HepG2 (cell line): ENCODE results near the gene CCDC136. TPM values are rescaled to one million over a fixed set of nuclear protein-coding genes. Genes with fewer than 3 reads are reported as not detected.

Experiments
- ATAC-seq: fragments of 200-7000 bp; cut with Tn5 transposase; 3 replicates; pipeline ENCODE4 v1.9.1; 2020; ENCODE audit warnings: mild to moderate bottlenecking, moderate library complexity
- BruUV-seq: library from RNA; stranded (reverse); fragments of 400-500 nt; replicated peaks from 2 replicates; lab custom pipeline; 2021; lab: Mats Ljungman, UMichigan
- CTCF ChIA-PET: fragments of 300-600 bp; formaldehyde crosslinking; extraction: SDS; loops from one replicate; lab custom pipeline; 2021; ENCODE audit warnings: low total read pairs, inconsistent platforms, low intra/inter-chr PET ratio; lab: Yijun Ruan, JAX
- POLR2A ChIA-PET: fragments of 350-600 bp; sonication (Branson Sonifier 250); formaldehyde crosslinking; loops from one replicate; lab custom pipeline; 2020; ENCODE audit warnings: antibody characterized with exemption, inconsistent platforms; lab: Yijun Ruan, JAX
- DNase-seq: peaks from one replicate; pipeline ENCODE4 v3.0.0-alpha.2; 2015; ENCODE audit warnings: low spot score
- FAIRE-seq: peaks from 3 replicates; lab custom pipeline; 2011; peaks lifted over from hg19 to GRCh38; lab: Jason Lieb, UNC
- H2AFZ ChIP-seq: one replicate; pipeline ENCODE4 v1.6.1; 2011; ENCODE audit warnings: low read length, inconsistent platforms
- H3K27ac ChIP-seq: fragments of 300-600 bp; 3 replicates; pipeline ENCODE4 v1.8.0; 2011; ENCODE audit warnings: mixed run types, mild to moderate bottlenecking, mixed read lengths, low read length, inconsistent platforms; ENCODE audit not compliant: insufficient read depth; ENCODE audit errors: extremely low read length
- H3K27me3 ChIP-seq, 2 experiments: fragments of 200-600 bp in 1 of 2; 2 replicates in 1 of 2; 3 replicates in 1 of 2; pipeline versions ENCODE4 v1.6.0 to v1.8.0; 2011; ENCODE audit warnings: low read length in 2 of 2, mild to moderate bottlenecking in 2 of 2, moderate library complexity in 2 of 2, inconsistent platforms in 1 of 2; ENCODE audit not compliant: insufficient read depth in 2 of 2, control insufficient read depth in 1 of 2
- H3K36me3 ChIP-seq, 2 experiments: fragments of 200-600 bp in 1 of 2; replicated peaks in 1 of 2; 2 replicates in 1 of 2; 3 replicates in 1 of 2; pipeline versions ENCODE4 v1.5.1 to v1.8.0; 2011; ENCODE audit warnings: low read length in 2 of 2, inconsistent platforms in 1 of 2; ENCODE audit not compliant: insufficient read depth in 2 of 2, control insufficient read depth in 1 of 2
- H3K4me1 ChIP-seq: 2 replicates; pipeline ENCODE4 v1.5.1; 2012; ENCODE audit warnings: low read length, inconsistent platforms; ENCODE audit not compliant: insufficient read depth
- H3K4me2 ChIP-seq: 2 replicates; pipeline ENCODE4 v1.6.0; 2011; ENCODE audit warnings: low read depth, low read length, inconsistent platforms
- H3K4me3 ChIP-seq, 3 experiments: fragments of 200-600 bp in 1 of 3; sonication (generic), shearing (Covaris generic) in 1 of 3; replicated peaks in 1 of 3; 2 replicates each; pipeline ENCODE4 v1.5.1; 2011 to 2016; ENCODE audit warnings: low read length in 3 of 3, inconsistent platforms in 2 of 3, low read depth in 2 of 3, mild to moderate bottlenecking in 2 of 3, control low read depth in 1 of 3, mixed read lengths in 1 of 3; ENCODE audit not compliant: insufficient read depth in 1 of 3
- H3K79me2 ChIP-seq: one replicate; pipeline ENCODE4 v1.6.1; 2011; ENCODE audit warnings: low read length, inconsistent platforms; ENCODE audit not compliant: insufficient read depth
- H3K9ac ChIP-seq: 2 replicates; pipeline ENCODE4 v1.6.0; 2011; ENCODE audit warnings: mild to moderate bottlenecking, low read depth, low read length, inconsistent platforms; ENCODE audit not compliant: insufficient read depth
- H3K9me3 ChIP-seq: 2 replicates; pipeline ENCODE4 v1.5.1; 2012; ENCODE audit warnings: mild to moderate bottlenecking, low read length
- H4K20me1 ChIP-seq: 2 replicates; pipeline ENCODE4 v1.6.0; 2011; ENCODE audit warnings: inconsistent platforms, mild to moderate bottlenecking, low read length, moderate library complexity; ENCODE audit not compliant: insufficient read depth
- ADNP ChIP-seq: sonication (generic); formaldehyde crosslinking; IDR thresholded peaks from 2 replicates; pipeline ENCODE4 v1.4.0; 2020; ENCODE audit warnings: missing genetic modification reagents
- ARID5B ChIP-seq: IDR thresholded peaks from 2 replicates; pipeline ENCODE4 v1.4.0; 2020; ENCODE audit warnings: mild to moderate bottlenecking, missing genetic modification reagents
- FOXK2 ChIP-seq: fragments of 450-650 bp; IDR thresholded peaks from 2 replicates; pipeline ENCODE4 v1.6.1; 2016
- NFE2L2 ChIP-seq: fragments of 150-350 bp; IDR thresholded peaks from 2 replicates; pipeline ENCODE4 v1.6.1; 2014; ENCODE audit warnings: low read length
- NR2F1 ChIP-seq, 2 experiments: fragments of 450-650 bp in 1 of 2; formaldehyde crosslinking in 1 of 2; IDR thresholded peaks; 2 replicates each; pipeline versions ENCODE4 v1.5.0 to v1.6.1; 2016 to 2020; ENCODE audit warnings: mild to moderate bottlenecking in 1 of 2, missing compliant biosample characterization in 1 of 2, missing genetic modification reagents in 1 of 2, moderate library complexity in 1 of 2
- NR2F2 ChIP-seq: IDR thresholded peaks from 2 replicates; pipeline ENCODE4 v1.6.1; 2012; ENCODE audit warnings: low read depth, inconsistent platforms, borderline replicate concordance
- NR2F6 ChIP-seq, 2 experiments: IDR thresholded peaks; 2 replicates each; pipeline ENCODE4 v1.6.1; 2016; ENCODE audit warnings: antibody characterized with exemption in 1 of 2, mild to moderate bottlenecking in 1 of 2
- RARA ChIP-seq: IDR thresholded peaks from 2 replicates; pipeline ENCODE4 v1.6.1; 2016; ENCODE audit warnings: missing genetic modification reagents, missing compliant biosample characterization
- RELA ChIP-seq: sonication (generic); formaldehyde crosslinking; IDR thresholded peaks from 2 replicates; pipeline ENCODE4 v1.4.0; 2020; ENCODE audit warnings: missing genetic modification reagents
- SALL1 ChIP-seq: sonication (generic); formaldehyde crosslinking; IDR thresholded peaks from 2 replicates; pipeline ENCODE4 v1.8.0; 2022; ENCODE audit warnings: mild to moderate bottlenecking, missing genetic modification reagents
- TAF15 ChIP-seq: fragments of 200-400 bp; formaldehyde crosslinking; IDR thresholded peaks from one replicate; pipeline ENCODE4 v1.6.1; 2018; ENCODE audit warnings: mild to moderate bottlenecking, low read depth, low read length; ENCODE audit not compliant: poor library complexity, severe bottlenecking
- U2AF2 ChIP-seq: fragments of 200-400 bp; formaldehyde crosslinking; IDR thresholded peaks from 2 replicates; pipeline ENCODE4 v1.6.1; 2017; ENCODE audit warnings: low read depth, mild to moderate bottlenecking, low read length
- ZEB1 ChIP-seq: IDR thresholded peaks from 2 replicates; pipeline ENCODE4 v1.6.1; 2012; ENCODE audit warnings: mild to moderate bottlenecking, low read depth, inconsistent platforms; ENCODE audit not compliant: insufficient replicate concordance
- WGBS: methylation state at CpG from one replicate; pipeline ENCODE4 v1.1.6; 2017; ENCODE audit warnings: low lambda C conversion rate; 5-methylcytosine and 5-hydroxymethylcytosine counted together
- in situ Hi-C: cut with HindIII; loops from 2 replicates; pipeline ENCODE4 v1.10.0; 2017; ENCODE audit warnings: low pct_unique_long_range_greater_than_20kb; ENCODE audit not compliant: extremely low pct_ligation_motif_present
- intact Hi-C: fragments of 100-400 bp; cut with micrococcal nuclease; formaldehyde crosslinking; loops from one replicate; pipeline ENCODE4 v1.10.0; 2022; ENCODE audit not compliant: unreplicated experiment
- polyA plus RNA-seq, 8 experiments: library from polyadenylated mRNA; depleted of rRNA in 3 of 8; stranded (reverse) in 7 of 8; unstranded in 1 of 8; fragments of >200 nt; fragmentation: Illumina TruSeq in 4 of 8; extraction: Trizol in 4 of 8; gene quantifications; 2 replicates each; pipeline versions ENCODE4 v1.2.1 to v1.2.3, GENCODE V29; 2011 to 2016; ENCODE audit warnings: low read depth in 4 of 8, missing spikeins in 1 of 8, mixed read lengths in 1 of 8; ENCODE audit not compliant: insufficient read depth in 1 of 8
- total RNA-seq, 5 experiments: library from RNA; depleted of rRNA; stranded (reverse); fragments of >200 nt; fragmentation: Illumina TruSeq; extraction: Trizol; gene quantifications; 2 replicates each; pipeline ENCODE4 v1.2.3, GENCODE V29; 2016; ENCODE audit warnings: low read depth in 1 of 5

Gene CCDC136
- total and polyA plus RNA-seq, 2 of the 13 experiments (the other 11 are each of a cell fraction or from before 2014, with no cell fraction given), result 0.04 to 0.38 TPM

GRCh38 chr7:128785738-128786137 is 6.0 kb upstream of the CCDC136 start:
- CTCF ChIA-PET, result no interaction called here
- DNase-seq (no peak), FAIRE-seq (no peak), ATAC-seq (no peak)
- Histone ChIP-seq H3K4me2 (no peak overlapping the region), H3K27me3 (peaks cover 0 to 10% of the 10 kb centered on the region in 2 experiments; a peak in 1 of 5 replicates), H3K9ac (no peak overlapping the region), H3K27ac (no peak overlapping the region), H3K4me3 (no peak overlapping the region), H3K9me3 (no peaks in the 10 kb centered on the region), H3K36me3 (no peaks in the 10 kb centered on the region), H3K4me1 (peaks cover 26% of the 10 kb centered on the region), H4K20me1 (no peaks in the 10 kb centered on the region), H2AFZ (no peak overlapping the region), H3K79me2 (no peaks in the 10 kb centered on the region)
- no TSS peak for BruUV-seq
- POLR2A ChIA-PET, result no interaction called here
- TF ChIP-seq ZEB1 (no peak), RELA (CRISPR knock-in tag) (no peak)
- in situ Hi-C loops (no loop called here), intact Hi-C loops (loop anchor here (10.0 kb wide), 1 partner anchor 79 kb away; the partner anchor contains the start of gene ATP6V1F)
- 21% methylated on average over 3 of the region's 3 CpGs for WGBS

GRCh38 chr7:128788446-128789412 is 3.0 kb upstream of the CCDC136 start:
- H3K27me3 ChIP-seq, result peaks cover 5 to 27% of the 10 kb centered on the region in 2 experiments; a peak in 4 of 5 replicates
- H3K9me3 ChIP-seq, result no peaks in the 10 kb centered on the region
- H3K4me1 ChIP-seq, result peaks cover 20% of the 10 kb centered on the region
- WGBS, result 55% methylated on average over 5 of the region's 9 CpGs
- H4K20me1 ChIP-seq, result no peaks in the 10 kb centered on the region
- FAIRE-seq (no peak), DNase-seq (no peak), ATAC-seq (peak; percentile 53)
- TF ChIP-seq ARID5B (CRISPR knock-in tag), result 0 out of 2 replicates have a peak, but pooled peaks have one; percentile 21
- no peak for TF ChIP-seq FOXK2
- TF ChIP-seq SALL1, result peak; percentile 32; the same call in 1 of the 2 replicates
- peak; percentile 52; the same call in 1 of the 2 replicates for TF ChIP-seq NR2F2
- TF ChIP-seq ADNP (CRISPR knock-in tag), result no peak
- TF ChIP-seq U2AF2, result no peak
- peak; percentile 72 to 83 for TF ChIP-seq NR2F1 (CRISPR knock-in tag; IDR thresholded peaks at IDR 0.05)
- TF ChIP-seq TAF15, result no peak
- peak; percentile 19; the same call in 1 of the 2 replicates for TF ChIP-seq RARA (CRISPR knock-in tag)
- no peak for TF ChIP-seq NFE2L2
- TF ChIP-seq NR2F6 (IDR thresholded peaks at IDR 0.05), result peak; percentile 79
- TF ChIP-seq NR2F6 (CRISPR knock-in tag; IDR thresholded peaks at IDR 0.05), result peak; percentile 89
- BruUV-seq, result no TSS peak
- no peak overlapping the region for H3K4me3 ChIP-seq
- ChIA-PET POLR2A (no interaction called here), CTCF (no interaction called here)
- H3K27ac ChIP-seq, result no peak overlapping the region
- in situ Hi-C loops (no loop called here), intact Hi-C loops (loop anchor here (10.0 kb wide), 1 partner anchor 76 kb away; the partner anchor contains the start of gene ATP6V1F)
- H3K79me2 ChIP-seq, result no peaks in the 10 kb centered on the region
- H3K9ac ChIP-seq, result no peak overlapping the region
- H3K36me3 ChIP-seq, result no peaks in the 10 kb centered on the region
- no peak overlapping the region for H2AFZ ChIP-seq
- H3K4me2 ChIP-seq, result peak overlapping the region; percentile 31; the same call in 1 of the 2 replicates
